ENCODE measurements around the gene UPF3B. TPM values are rescaled to one million over a fixed set of nuclear protein-coding genes. Genes with fewer than 3 reads are reported as not detected.
A peak's percentile ranks its signal among the peaks of the same experiment; 100 is the strongest.

Gene UPF3B
- total RNA-seq, 1 experiment from 2014 or later: 27.8 TPM

- ATAC-seq: peak; percentile 61
- intact Hi-C loops (cut with micrococcal nuclease; ENCODE audit: unreplicated experiment): loop anchor here (5.0 kb wide), 1 partner anchor 81 kb away; the partner anchor contains the start of genes NDUFA1 and RNF113A
- Histone ChIP-seq H3K4me3 (ENCODE audit: low read depth in 2 of 2, low read length in 2 of 2) (peak overlapping the region; percentile 89 to 97), H3K4me1 (ENCODE audit: control insufficient read depth, insufficient read depth, low read length) (peaks cover 16% of the 10 kb centered on the region), H3K9me3 (ENCODE audit: control insufficient read depth, insufficient read depth, low read depth, low read length) (no peaks in the 10 kb centered on the region), H3K36me3 (ENCODE audit: control insufficient read depth, insufficient read depth, low read length) (peaks cover 9% of the 10 kb centered on the region; the same call in 1 of the 2 replicates), H3K27me3 (ENCODE audit: control insufficient read depth, insufficient read depth, low read length) (no peaks in the 10 kb centered on the region), H3K27ac (ENCODE audit: low read length) (peak overlapping the region; percentile 89)
- DNase-seq (ENCODE audit: low read depth, low spot score): no peak
- in situ Hi-C loops (cut with HindIII; ENCODE audit: low pct_unique_long_range_greater_than_20kb, low sequenced_read_pairs): no loop called here
- ChIA-PET POLR2A (interaction anchor here (0.5 to 1.6 kb wide), 7 partner anchors 15 to 408 kb away, joined by 3 to 7 read pairs (median 4); no protein-coding TSS in a partner anchor), CTCF (interaction anchor here (0.5 to 1.0 kb wide), 4 partner anchors 38 to 130 kb away, joined by 3 to 4 read pairs (median 4); partner anchors contain the start of gene UPF3B)
- TF ChIP-seq SIN3A (IDR thresholded peaks at IDR 0.05; ENCODE audit: borderline replicate concordance, insufficient read depth, low read depth, low read length) (no peak), TCF7L2 (IDR thresholded peaks at IDR 0.05; ENCODE audit: low read depth, low read length) (no peak), CTCF (IDR thresholded peaks at IDR 0.05) (no peak; the same call in 1 of the 2 replicates), POLR2AphosphoS5 (IDR thresholded peaks at IDR 0.05; ENCODE audit: low read depth, low read length) (no peak), REST (IDR thresholded peaks at IDR 0.05; ENCODE audit: insufficient read depth in 1 of 2, low read depth in 2 of 2, low read length in 1 of 2) (no peak)
- BruUV-seq (replicated peaks): no TSS peak
These were observed 61.8 kb downstream of the UPF3B start for GRCh38 chrX:119790977-119791436.

- POLR2A ChIA-PET: interaction anchor here (0.6 kb wide), 1 partner anchor 300 kb away, joined by 3 read pairs; no protein-coding TSS in a partner anchor
- no peak overlapping the region for H3K4me3 ChIP-seq (ENCODE audit: low read depth in 2 of 2, low read length in 2 of 2)
- CTCF ChIA-PET: interaction anchor here (0.6 to 1.5 kb wide), 2 partner anchors 56 to 179 kb away, joined by 3 to 4 read pairs; no protein-coding TSS in a partner anchor
These were observed 67.9 kb downstream of the UPF3B start for GRCh38 chrX:119784747-119785446.

More at GRCh38 chrX:119784747-119785446, 67.9 kb downstream of the UPF3B start:
- Histone ChIP-seq H3K9me3 (ENCODE audit: control insufficient read depth, insufficient read depth, low read depth, low read length) (no peaks in the 10 kb centered on the region), H3K27me3 (ENCODE audit: control insufficient read depth, insufficient read depth, low read length) (no peaks in the 10 kb centered on the region), H3K27ac (ENCODE audit: low read length) (no peak overlapping the region), H3K36me3 (ENCODE audit: control insufficient read depth, insufficient read depth, low read length) (peaks cover 16% of the 10 kb centered on the region), H3K4me1 (ENCODE audit: control insufficient read depth, insufficient read depth, low read length) (peaks cover 12% of the 10 kb centered on the region)
- no TSS peak for BruUV-seq (replicated peaks)
- TF ChIP-seq CTCF (IDR thresholded peaks at IDR 0.05) (peak; percentile 82), TCF7L2 (IDR thresholded peaks at IDR 0.05; ENCODE audit: low read depth, low read length) (no peak)
- peak; percentile 70 for ATAC-seq
- intact Hi-C loops (cut with micrococcal nuclease; ENCODE audit: unreplicated experiment) (no loop called here), in situ Hi-C loops (cut with HindIII; ENCODE audit: low pct_unique_long_range_greater_than_20kb, low sequenced_read_pairs) (no loop called here)
- peak; percentile 38 for DNase-seq (ENCODE audit: low read depth, low spot score)

Other genes starting within 250 kb of the UPF3B start
- gene NKRF, start 246.5 kb downstream of the UPF3B start, total RNA-seq (2021; ENCODE audit: unreplicated experiment): 25.5 TPM
- gene SEPTIN6, start 159.8 kb downstream of the UPF3B start, total RNA-seq (2021; ENCODE audit: unreplicated experiment): 31.2 TPM
- 1.1 TPM for gene SOWAHD, start 94.4 kb downstream of the UPF3B start, total RNA-seq (2021; ENCODE audit: unreplicated experiment)
- 1,882 TPM for gene RPL39, start 61.3 kb downstream of the UPF3B start, total RNA-seq (2021; ENCODE audit: unreplicated experiment)
- gene RNF113A, start 18.8 kb upstream of the UPF3B start, total RNA-seq (2021; ENCODE audit: unreplicated experiment): 23.4 TPM
- 252 TPM for gene NDUFA1, start 18.9 kb upstream of the UPF3B start, total RNA-seq (2021; ENCODE audit: unreplicated experiment)
- gene AKAP14, start 42.9 kb upstream of the UPF3B start, total RNA-seq (2021; ENCODE audit: unreplicated experiment): 0.28 TPM
- gene NKAP, start 90.8 kb upstream of the UPF3B start, total RNA-seq (2021; ENCODE audit: unreplicated experiment): 13.6 TPM
- 0.10 TPM for gene RHOXF2B, start 224.7 kb upstream of the UPF3B start, total RNA-seq (2021; ENCODE audit: unreplicated experiment)